Amygdala (tissue), 56 donors: ENCODE measurements around the gene CLSTN2.

ENCODE experiments used
- DNase-seq, 56 donors: peaks; one replicate each; lab custom pipeline; 2025; lab: John Stamatoyannopoulos, UW

CLSTN2 gene

GRCh38 chr3:139940622-139941021 lies 5.6 kb downstream of the CLSTN2 start:
- DNase-seq, result no peak

- DNase-seq, result no peak
These were observed 6.6 kb downstream of the CLSTN2 start for GRCh38 chr3:139941580-139941979.

- DNase-seq, result no peak
These were observed 9.4 kb downstream of the CLSTN2 start for GRCh38 chr3:139944256-139944910.

- DNase-seq, result no peak
These were observed 10.4 kb downstream of the CLSTN2 start for GRCh38 chr3:139945386-139945785.

GRCh38 chr3:139945942-139946341 lies 11.0 kb downstream of the CLSTN2 start:
- DNase-seq, result no peak

- no peak for DNase-seq
These were observed 13.5 kb downstream of the CLSTN2 start for GRCh38 chr3:139948467-139948866.

GRCh38 chr3:139948898-139949297 lies 13.9 kb downstream of the CLSTN2 start:
- DNase-seq, result no peak

- DNase-seq, result no peak
These were observed 18.3 kb downstream of the CLSTN2 start for GRCh38 chr3:139953131-139953910.

- no peak for DNase-seq
These were observed 19.3 kb downstream of the CLSTN2 start for GRCh38 chr3:139954146-139954860.

GRCh38 chr3:139957844-139958243 lies 22.9 kb downstream of the CLSTN2 start:
- no peak for DNase-seq

GRCh38 chr3:139969386-139969785 lies 34.4 kb downstream of the CLSTN2 start:
- no peak for DNase-seq

- no peak for DNase-seq
These were observed 35.5 kb downstream of the CLSTN2 start for GRCh38 chr3:139970526-139970925.

GRCh38 chr3:139974809-139975425 lies 39.9 kb downstream of the CLSTN2 start:
- no peak for DNase-seq

GRCh38 chr3:139975594-139976365 lies 40.8 kb downstream of the CLSTN2 start:
- no peak for DNase-seq

GRCh38 chr3:139978966-139979365 lies 44.0 kb downstream of the CLSTN2 start:
- no peak for DNase-seq

- DNase-seq, result no peak
These were observed 45.0 kb downstream of the CLSTN2 start for GRCh38 chr3:139979991-139980390.

- peak in 2 of 56 donors; percentile 3 to 5 for DNase-seq
These were observed 47.4 kb downstream of the CLSTN2 start for GRCh38 chr3:139982404-139982803.

- DNase-seq, result no peak
These were observed 50.6 kb downstream of the CLSTN2 start for GRCh38 chr3:139985576-139985975.

GRCh38 chr3:139987908-139988307 lies 52.9 kb downstream of the CLSTN2 start:
- DNase-seq, result no peak

GRCh38 chr3:139988472-139989156 lies 53.6 kb downstream of the CLSTN2 start:
- DNase-seq, result no peak
